ENCODE measurements around the gene NCKIPSD. TPM values are rescaled to one million over a fixed set of nuclear protein-coding genes. Genes with fewer than 3 reads are reported as not detected.
A peak's percentile ranks its signal among the peaks of the same experiment; 100 is the strongest.

The NCKIPSD gene
- total RNA-seq, 1 experiment from 2014 or later: 36.9 TPM

DNA sequence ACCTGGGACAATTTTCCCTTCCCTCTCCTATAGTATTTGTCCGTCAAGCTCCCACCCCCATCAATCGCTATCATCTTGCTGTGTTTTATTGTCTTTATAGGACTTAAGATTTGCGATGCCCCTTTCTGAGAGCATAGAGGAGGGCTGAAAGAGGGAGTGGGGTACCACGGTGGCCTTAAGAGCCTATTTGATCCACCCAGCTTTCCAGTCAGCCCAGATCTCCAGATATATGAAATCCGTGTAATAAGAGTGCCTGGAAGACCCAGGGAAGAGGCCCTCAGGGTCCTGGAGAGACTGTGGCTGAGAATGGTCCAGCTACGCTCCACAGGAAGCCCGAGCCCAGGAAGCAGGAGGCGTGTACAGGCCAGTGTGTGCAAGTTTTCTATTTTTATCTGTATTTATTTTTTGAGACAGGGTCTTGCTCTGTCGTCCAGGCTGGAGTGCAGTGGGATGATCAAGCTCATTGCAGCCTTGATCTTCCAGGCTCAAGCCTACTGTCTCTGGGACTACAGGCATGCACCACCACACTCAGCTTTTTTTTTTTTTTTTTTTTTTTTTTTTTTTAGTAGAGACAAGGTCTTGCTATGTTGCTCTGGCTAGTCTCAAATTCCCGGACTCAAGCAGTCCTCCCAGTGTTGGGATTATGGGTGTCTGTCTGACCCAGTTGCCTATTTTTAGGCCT lies 964 bp upstream of the NCKIPSD start:
- no TSS peak for BruUV-seq (replicated peaks)
- Histone ChIP-seq H3K4me3 (replicated peaks in 1 of 2; ENCODE audit: low read depth in 1 of 2, low read length in 2 of 2) (no peak overlapping the region), H3K4me2 (ENCODE audit: low read length) (no peak overlapping the region), H3K79me2 (ENCODE audit: insufficient read depth, low read length) (peaks cover 39% of the 10 kb centered on the region), H2AFZ (ENCODE audit: low read depth, low read length, poor library complexity, severe bottlenecking) (no peak overlapping the region), H3K9ac (ENCODE audit: low read length) (no peak overlapping the region), H4K20me1 (ENCODE audit: insufficient read depth) (no peaks in the 10 kb centered on the region), H3K36me3 (ENCODE audit: control insufficient read depth in 1 of 2, insufficient read depth in 2 of 2, low read length in 2 of 2) (peaks cover 28 to 39% of the 10 kb centered on the region in 2 experiments), H3K4me1 (ENCODE audit: control insufficient read depth in 1 of 2, insufficient read depth in 2 of 2, low read length in 2 of 2) (peaks cover 13 to 19% of the 10 kb centered on the region in 2 experiments), H3K9me3 (ENCODE audit: control insufficient read depth in 1 of 2, insufficient read depth in 1 of 2, low read depth in 1 of 2, low read length in 2 of 2) (no peaks in the 10 kb centered on the region), H3K9me2 (ENCODE audit: insufficient read depth) (no peaks in the 10 kb centered on the region), H3K27ac (ENCODE audit: low read depth, low read length) (peak overlapping the region; percentile 91), H3K27me3 (ENCODE audit: insufficient read depth, low read length) (no peaks in the 10 kb centered on the region)
- RAD21 ChIA-PET (ENCODE audit: low non-redundant PET in 1 of 2, low total read pairs in 2 of 2, uncharacterized antibody in 2 of 2, unreplicated experiment in 2 of 2): no interaction called here
- no peak for TF ChIP-seq CBX3 (IDR thresholded peaks at IDR 0.05; ENCODE audit: low read depth)
- no peak for TF ChIP-seq ZFX (IDR thresholded peaks at IDR 0.05)
- no peak for TF ChIP-seq POLR2AphosphoS5 (IDR thresholded peaks at IDR 0.05; ENCODE audit: low read depth, low read length)
- no peak for TF ChIP-seq YY1 (IDR thresholded peaks at IDR 0.05; ENCODE audit: extremely low read depth, insufficient replicate concordance, low read depth, low read length)
- TF ChIP-seq SP1 (IDR thresholded peaks at IDR 0.05; ENCODE audit: low read depth): no peak
- no peak for TF ChIP-seq EZH2phosphoT487 (IDR thresholded peaks at IDR 0.05; ENCODE audit: borderline replicate concordance)
- no peak for TF ChIP-seq SIN3A (IDR thresholded peaks at IDR 0.05; ENCODE audit: low read depth)
- TF ChIP-seq SRF (IDR thresholded peaks at IDR 0.05; ENCODE audit: low read depth): no peak
- no peak for TF ChIP-seq EZH2 (IDR thresholded peaks at IDR 0.05)
- TF ChIP-seq RAD21 (IDR thresholded peaks at IDR 0.05; ENCODE audit: low read depth): no peak
- POLR2A ChIA-PET: interaction anchor here (0.7 to 1.5 kb wide), 2 partner anchors 12 to 23 kb away, joined by 3 read pairs; no protein-coding TSS in a partner anchor
- ATAC-seq: no peak
- CTCF ChIA-PET: interaction anchor here (0.6 to 2.0 kb wide), 6 partner anchors 9 to 265 kb away, joined by 3 to 8 read pairs (median 6); partner anchors contain the start of gene CELSR3
- intact Hi-C loops (cut with micrococcal nuclease): loop anchor here (5.0 kb wide), 1 partner anchor 266 kb away; no protein-coding TSS in a partner anchor
- DNase-seq (ENCODE audit: low read depth, low spot score): no peak

GRCh38 chr3:48685293-48685602 lies 467 bp downstream of the NCKIPSD start:
- Histone ChIP-seq H3K9ac (ENCODE audit: low read length) (peak overlapping the region; percentile 89), H3K79me2 (ENCODE audit: insufficient read depth, low read length) (peaks cover 34% of the 10 kb centered on the region), H4K20me1 (ENCODE audit: insufficient read depth) (no peaks in the 10 kb centered on the region), H3K36me3 (ENCODE audit: control insufficient read depth in 1 of 2, insufficient read depth in 2 of 2, low read length in 2 of 2) (peaks cover 32 to 43% of the 10 kb centered on the region in 2 experiments), H3K9me2 (ENCODE audit: insufficient read depth) (no peaks in the 10 kb centered on the region), H3K27me3 (ENCODE audit: insufficient read depth, low read length) (no peaks in the 10 kb centered on the region), H3K4me2 (ENCODE audit: low read length) (peak overlapping the region; percentile 93), H3K4me1 (ENCODE audit: control insufficient read depth in 1 of 2, insufficient read depth in 2 of 2, low read length in 2 of 2) (peaks cover 13 to 27% of the 10 kb centered on the region in 2 experiments), H3K9me3 (ENCODE audit: control insufficient read depth in 1 of 2, insufficient read depth in 1 of 2, low read depth in 1 of 2, low read length in 2 of 2) (no peaks in the 10 kb centered on the region), H3K27ac (ENCODE audit: low read depth, low read length) (peak overlapping the region; percentile 91), H3K4me3 (replicated peaks in 1 of 2; ENCODE audit: low read depth in 1 of 2, low read length in 2 of 2) (peak overlapping the region; percentile 77 to 96), H2AFZ (ENCODE audit: low read depth, low read length, poor library complexity, severe bottlenecking) (no peak overlapping the region)
- CTCF ChIA-PET: interaction anchor here (1.0 to 2.0 kb wide), 8 partner anchors 10 to 284 kb away, joined by 3 to 8 read pairs (median 4); partner anchors contain the start of gene CELSR3
- BruUV-seq (replicated peaks): no TSS peak
- TF ChIP-seq SRF (IDR thresholded peaks at IDR 0.05; ENCODE audit: low read depth): no peak
- no peak for TF ChIP-seq CEBPB (IDR thresholded peaks at IDR 0.05; ENCODE audit: low read depth)
- no peak for TF ChIP-seq ZFX (IDR thresholded peaks at IDR 0.05)
- no peak for TF ChIP-seq SP1 (IDR thresholded peaks at IDR 0.05; ENCODE audit: low read depth)
- peak; percentile 18 for ATAC-seq
- RAD21 ChIA-PET (ENCODE audit: low non-redundant PET in 1 of 2, low total read pairs in 2 of 2, uncharacterized antibody in 2 of 2, unreplicated experiment in 2 of 2): no interaction called here
- POLR2A ChIA-PET: interaction anchor here (1.0 to 1.5 kb wide), 2 partner anchors 21 to 23 kb away, joined by 3 read pairs; partner anchors contain the start of gene CELSR3
- DNase-seq (ENCODE audit: low read depth, low spot score): no peak
- intact Hi-C loops (cut with micrococcal nuclease): loop anchor here (5.0 kb wide), 1 partner anchor 267 kb away; no protein-coding TSS in a partner anchor
